SKM-1 (cell line): ENCODE measurements around the gene CCDC66.
"Not testable (repeated sequence)": the region's sequence is repeated elsewhere in the genome, so short reads cannot be mapped to it uniquely, and the experiment has no call there.

Experiments
- DNase-seq: peaks from one replicate; lab custom pipeline; 2025; ENCODE audit not compliant: unreplicated experiment; lab: John Stamatoyannopoulos, UW

Gene CCDC66

GRCh38 chr3:56556908-56557830 lies at the start of gene CCDC66:
TSS of gene CCDC66 (plus strand) at chr3:56557175. CDS start at chr3:56557243, 68 bp downstream.
- peak; percentile 68 for DNase-seq

GRCh38 chr3:56519641-56520040 lies 37.3 kb upstream of the CCDC66 start:
- DNase-seq = no peak

- no peak for DNase-seq
Measured at GRCh38 chr3:56522374-56522773, 34.6 kb upstream of the CCDC66 start.

- no peak for DNase-seq
Measured at GRCh38 chr3:56525291-56525690, 31.7 kb upstream of the CCDC66 start.

- no peak for DNase-seq
Measured at GRCh38 chr3:56536735-56537134, 20.2 kb upstream of the CCDC66 start.

- no peak for DNase-seq
Measured at GRCh38 chr3:56547486-56547885, 9.5 kb upstream of the CCDC66 start.

GRCh38 chr3:56557831-56558170 lies 826 bp downstream of the CCDC66 start:
- no peak for DNase-seq

GRCh38 chr3:56573501-56573900 lies 16.5 kb downstream of the CCDC66 start:
- DNase-seq = no peak

- DNase-seq = not testable (repeated sequence)
Measured at GRCh38 chr3:56581941-56582340, 25.0 kb downstream of the CCDC66 start.

- not testable (repeated sequence) for DNase-seq
Measured at GRCh38 chr3:56584275-56584674, 27.3 kb downstream of the CCDC66 start.

- no peak for DNase-seq
Measured at GRCh38 chr3:56590814-56591213, 33.8 kb downstream of the CCDC66 start.

GRCh38 chr3:56591262-56591661 lies 34.3 kb downstream of the CCDC66 start:
- no peak for DNase-seq

GRCh38 chr3:56593455-56594158 lies 36.6 kb downstream of the CCDC66 start:
- no peak for DNase-seq

GRCh38 chr3:56595975-56596840 lies 39.2 kb downstream of the CCDC66 start:
- DNase-seq = no peak

GRCh38 chr3:56608479-56608878 lies 51.5 kb downstream of the CCDC66 start:
- DNase-seq = not testable (repeated sequence)

- no peak for DNase-seq
Measured at GRCh38 chr3:56610669-56611335, 53.8 kb downstream of the CCDC66 start.

GRCh38 chr3:56611364-56611763 lies 54.4 kb downstream of the CCDC66 start:
- no peak for DNase-seq

GRCh38 chr3:56612146-56612545 lies 55.2 kb downstream of the CCDC66 start:
- no peak for DNase-seq

GRCh38 chr3:56613016-56613415 lies 56.0 kb downstream of the CCDC66 start:
- DNase-seq = no peak

GRCh38 chr3:56616478-56617006 lies 59.6 kb downstream of the CCDC66 start:
- DNase-seq = no peak
